Measurements from ENCODE around the gene TBC1D24. TPM values are rescaled to one million over a fixed set of nuclear protein-coding genes. Genes with fewer than 3 reads are reported as not detected.

TBC1D24 gene
- polyA plus RNA-seq, 1 experiment, result 9.2 TPM

- peaks cover 7% of the 10 kb centered on the region for H3K36me3 ChIP-seq (ENCODE audit: control insufficient read depth, insufficient read depth, low read length)
- no peaks in the 10 kb centered on the region for H3K27me3 ChIP-seq (ENCODE audit: control insufficient read depth, insufficient read depth, low read length)
- TF ChIP-seq CTCF (IDR thresholded peaks at IDR 0.05; ENCODE audit: insufficient read depth, low read depth, low read length), result no peak
- POLR2A ChIA-PET, result interaction anchor here (0.6 kb wide), 1 partner anchor 213 kb away, joined by 9 read pairs; no protein-coding TSS in a partner anchor
- no peak overlapping the region for H3K4me3 ChIP-seq (ENCODE audit: low read depth, low read length)
- CTCF ChIA-PET, result interaction anchor here (1.1 to 8.3 kb wide), 4 partner anchors 9 to 59 kb away, joined by 4 to 63 read pairs (median 4); no protein-coding TSS in a partner anchor
- no peak for DNase-seq (ENCODE audit: low read depth)
Observed at GRCh38 chr16:2482249-2482648, 7.3 kb downstream of the TBC1D24 start.

- ChIA-PET CTCF (interaction anchor here (0.6 to 8.3 kb wide), 7 partner anchors 10 to 442 kb away, joined by 3 to 63 read pairs (median 4); partner anchors contain the start of gene NTN3), POLR2A (interaction anchor here (0.6 kb wide), 1 partner anchor 214 kb away, joined by 9 read pairs; no protein-coding TSS in a partner anchor)
- Histone ChIP-seq H3K36me3 (ENCODE audit: control insufficient read depth, insufficient read depth, low read length) (peaks cover 7% of the 10 kb centered on the region), H3K27me3 (ENCODE audit: control insufficient read depth, insufficient read depth, low read length) (no peaks in the 10 kb centered on the region), H3K4me3 (ENCODE audit: low read depth, low read length) (peak overlapping the region; percentile 40)
- no peak for TF ChIP-seq CTCF (IDR thresholded peaks at IDR 0.05; ENCODE audit: insufficient read depth, low read depth, low read length)
- DNase-seq (ENCODE audit: low read depth), result no peak
Observed at GRCh38 chr16:2482708-2483534, 8.0 kb downstream of the TBC1D24 start.

DNA sequence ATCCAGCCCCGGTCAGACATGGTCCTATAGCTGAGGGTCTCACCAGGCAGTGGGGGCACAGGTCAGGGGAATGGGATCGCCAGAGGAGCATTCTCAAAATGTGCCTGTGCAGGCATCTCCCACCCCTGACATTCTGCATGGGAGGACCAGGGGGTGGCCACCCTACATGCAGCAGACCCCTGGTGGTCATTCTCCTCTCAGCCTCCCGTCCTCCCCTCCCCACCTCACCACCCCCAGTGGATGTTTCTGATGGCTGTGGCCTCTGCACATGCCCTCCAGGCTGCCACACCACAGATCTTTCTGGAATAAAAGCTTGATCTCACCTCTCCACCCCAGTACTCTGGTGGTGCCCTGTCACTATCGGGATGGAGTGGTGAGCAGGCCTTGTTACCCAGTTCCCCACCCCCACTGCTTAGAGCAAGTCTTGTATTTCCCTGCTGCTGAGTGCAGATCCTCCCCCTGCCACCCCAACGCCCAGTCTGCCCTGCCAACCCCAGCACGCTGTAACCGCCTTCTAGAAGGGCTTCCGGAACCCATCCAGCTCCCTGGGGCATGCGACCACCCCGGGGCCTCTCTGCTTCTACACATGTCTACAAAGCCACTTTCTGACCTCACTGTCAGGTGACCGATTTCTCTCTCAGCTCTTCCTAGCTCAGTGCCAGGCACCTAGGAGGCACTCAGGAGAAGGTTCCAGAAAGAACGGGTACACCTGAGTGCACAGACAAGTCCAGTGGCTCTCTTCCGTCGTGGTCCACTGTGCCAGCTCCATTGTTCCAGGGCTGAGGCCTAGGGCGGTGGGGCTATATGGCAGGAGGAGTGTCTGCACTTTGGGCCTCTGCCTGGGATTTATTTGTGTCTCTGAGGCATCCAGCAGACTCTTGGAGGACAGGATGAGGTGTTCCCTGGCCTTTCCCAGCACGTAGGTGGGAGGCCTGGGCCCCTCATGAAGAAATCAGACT is 9.3 kb downstream of the TBC1D24 start:
- no peak for TF ChIP-seq CTCF (IDR thresholded peaks at IDR 0.05; ENCODE audit: insufficient read depth, low read depth, low read length)
- DNase-seq (ENCODE audit: low read depth), result no peak
- Histone ChIP-seq H3K36me3 (ENCODE audit: control insufficient read depth, insufficient read depth, low read length) (peaks cover 7% of the 10 kb centered on the region), H3K27me3 (ENCODE audit: control insufficient read depth, insufficient read depth, low read length) (no peaks in the 10 kb centered on the region), H3K4me3 (ENCODE audit: low read depth, low read length) (no peak overlapping the region)
- POLR2A ChIA-PET, result no interaction called here
- CTCF ChIA-PET, result interaction anchor here (0.9 to 8.3 kb wide), 3 partner anchors 17 to 54 kb away, joined by 3 to 63 read pairs (median 4); no protein-coding TSS in a partner anchor

GRCh38 chr16:2484898-2485508 is 10.1 kb downstream of the TBC1D24 start:
- no peak for DNase-seq (ENCODE audit: low read depth)
- Histone ChIP-seq H3K4me3 (ENCODE audit: low read depth, low read length) (no peak overlapping the region), H3K27me3 (ENCODE audit: control insufficient read depth, insufficient read depth, low read length) (no peaks in the 10 kb centered on the region), H3K36me3 (ENCODE audit: control insufficient read depth, insufficient read depth, low read length) (peaks cover 5% of the 10 kb centered on the region)
- no peak for TF ChIP-seq CTCF (IDR thresholded peaks at IDR 0.05; ENCODE audit: insufficient read depth, low read depth, low read length)
- ChIA-PET CTCF (interaction anchor here (0.8 to 8.3 kb wide), 4 partner anchors 16 to 62 kb away, joined by 3 to 63 read pairs (median 4); no protein-coding TSS in a partner anchor), POLR2A (no interaction called here)

Data from BJ (cell line).